ENCODE data around the gene ARMC7.

The ARMC7 gene

DNA sequence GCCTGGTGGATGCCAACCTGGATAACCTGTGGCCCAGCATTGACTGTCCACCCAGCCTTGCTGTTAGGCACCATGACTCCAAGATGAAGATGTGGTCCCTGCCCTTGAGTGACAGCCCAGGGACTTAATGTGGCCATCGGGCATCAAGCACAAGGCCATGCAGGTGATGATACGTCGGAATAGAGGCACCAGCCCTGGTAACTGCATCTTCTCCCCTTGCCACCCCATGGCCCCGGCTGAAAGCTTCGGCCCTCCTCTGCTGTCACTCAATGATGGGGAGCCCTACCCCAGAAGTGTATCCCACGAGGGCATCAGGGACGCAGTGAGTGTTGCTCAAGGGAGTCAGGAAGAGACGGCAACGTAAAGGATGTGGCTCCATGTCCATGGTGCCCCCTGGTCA is 19.8 kb downstream of the ARMC7 start:
- TF ChIP-seq POLR2AphosphoS5 (IDR thresholded peaks at IDR 0.05; ENCODE audit: low read depth, low read length) (no peak), REST (IDR thresholded peaks at IDR 0.05; ENCODE audit: insufficient read depth in 1 of 2, low read depth in 2 of 2, low read length in 2 of 2) (no peak), TAF1 (IDR thresholded peaks at IDR 0.05; ENCODE audit: borderline replicate concordance, insufficient read depth, low read length) (no peak), FOXP2 (optimal IDR thresholded peaks at IDR 0.05; ENCODE audit: borderline replicate concordance, extremely low read depth, extremely low read length, insufficient read depth) (no peak), SIN3A (IDR thresholded peaks at IDR 0.05; ENCODE audit: borderline replicate concordance, insufficient read depth, low read length) (no peak)

DNA sequence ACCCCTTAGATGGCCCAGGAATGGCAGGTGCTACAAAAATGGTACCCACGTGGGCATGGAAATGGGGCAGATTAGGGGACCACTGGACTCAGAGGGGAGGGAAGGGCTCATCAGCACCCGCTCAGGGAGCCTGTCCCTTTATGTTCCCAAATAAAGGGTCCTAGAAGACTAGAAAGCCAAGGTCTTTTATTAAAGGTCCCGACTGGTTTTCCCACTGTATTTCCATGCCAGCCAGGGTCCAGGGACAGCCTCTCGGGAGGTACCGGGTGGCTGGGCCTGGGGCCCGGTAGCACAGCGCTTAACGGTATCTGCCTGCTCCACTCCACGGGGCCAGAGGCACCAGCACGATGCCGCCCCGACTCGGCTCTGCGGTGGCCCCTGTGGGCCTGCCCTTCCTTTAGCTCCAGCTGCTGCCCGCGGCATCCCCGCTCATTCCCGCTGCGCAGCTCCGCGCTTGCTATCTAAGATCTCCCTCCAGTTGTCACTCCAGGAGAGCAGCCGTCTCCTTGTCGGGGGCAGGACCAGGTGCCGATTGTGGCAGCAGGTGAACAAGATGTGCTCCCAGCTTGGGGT is 20.4 kb downstream of the ARMC7 start:
- TF ChIP-seq FOXP2 (optimal IDR thresholded peaks at IDR 0.05; ENCODE audit: borderline replicate concordance, extremely low read depth, extremely low read length, insufficient read depth) (no peak), POLR2AphosphoS5 (IDR thresholded peaks at IDR 0.05; ENCODE audit: low read depth, low read length) (no peak), TAF1 (IDR thresholded peaks at IDR 0.05; ENCODE audit: borderline replicate concordance, insufficient read depth, low read length) (no peak), REST (IDR thresholded peaks at IDR 0.05; ENCODE audit: insufficient read depth in 1 of 2, low read depth in 2 of 2, low read length in 2 of 2) (no peak), SIN3A (IDR thresholded peaks at IDR 0.05; ENCODE audit: borderline replicate concordance, insufficient read depth, low read length) (no peak)

DNA sequence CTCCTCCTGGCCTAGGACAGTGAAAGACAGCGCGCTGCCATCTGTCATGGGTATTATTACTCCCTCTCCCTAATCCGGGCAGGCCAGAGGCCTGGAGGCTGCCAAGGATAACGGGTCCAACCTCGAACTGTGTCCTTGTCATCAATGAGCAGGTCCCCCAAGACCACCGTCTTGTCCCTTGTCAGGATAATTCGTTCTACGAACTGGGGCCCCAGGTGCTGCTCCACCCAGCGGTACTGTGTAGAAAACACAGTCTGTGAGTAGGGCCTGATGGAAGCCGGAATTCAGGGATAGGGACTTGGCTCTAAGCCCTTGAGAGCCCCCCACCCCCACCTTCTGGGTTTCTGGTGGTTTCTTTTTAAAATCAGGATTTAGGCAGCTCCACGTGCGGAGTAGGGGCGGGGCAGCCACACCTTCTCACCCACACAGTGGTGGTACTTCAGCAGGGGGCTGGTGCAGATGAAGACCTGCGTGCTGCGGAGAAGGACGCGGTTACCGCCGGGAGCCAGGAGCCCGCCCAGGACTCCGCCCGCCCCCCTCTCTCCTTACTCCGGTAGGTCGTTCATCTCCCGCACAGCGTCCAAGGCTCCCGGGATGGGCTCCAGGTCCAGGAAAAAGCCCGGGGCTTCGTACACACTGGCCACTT is 21.0 kb downstream of the ARMC7 start:
- TF ChIP-seq POLR2AphosphoS5 (IDR thresholded peaks at IDR 0.05; ENCODE audit: low read depth, low read length): no peak
- no peak for TF ChIP-seq TAF1 (IDR thresholded peaks at IDR 0.05; ENCODE audit: borderline replicate concordance, insufficient read depth, low read length)
- no peak for TF ChIP-seq REST (IDR thresholded peaks at IDR 0.05; ENCODE audit: insufficient read depth in 1 of 2, low read depth in 2 of 2, low read length in 2 of 2)
- no peak for TF ChIP-seq SIN3A (IDR thresholded peaks at IDR 0.05; ENCODE audit: borderline replicate concordance, insufficient read depth, low read length)
- TF ChIP-seq FOXP2 (optimal IDR thresholded peaks at IDR 0.05; ENCODE audit: borderline replicate concordance, extremely low read depth, extremely low read length, insufficient read depth): no peak

DNA sequence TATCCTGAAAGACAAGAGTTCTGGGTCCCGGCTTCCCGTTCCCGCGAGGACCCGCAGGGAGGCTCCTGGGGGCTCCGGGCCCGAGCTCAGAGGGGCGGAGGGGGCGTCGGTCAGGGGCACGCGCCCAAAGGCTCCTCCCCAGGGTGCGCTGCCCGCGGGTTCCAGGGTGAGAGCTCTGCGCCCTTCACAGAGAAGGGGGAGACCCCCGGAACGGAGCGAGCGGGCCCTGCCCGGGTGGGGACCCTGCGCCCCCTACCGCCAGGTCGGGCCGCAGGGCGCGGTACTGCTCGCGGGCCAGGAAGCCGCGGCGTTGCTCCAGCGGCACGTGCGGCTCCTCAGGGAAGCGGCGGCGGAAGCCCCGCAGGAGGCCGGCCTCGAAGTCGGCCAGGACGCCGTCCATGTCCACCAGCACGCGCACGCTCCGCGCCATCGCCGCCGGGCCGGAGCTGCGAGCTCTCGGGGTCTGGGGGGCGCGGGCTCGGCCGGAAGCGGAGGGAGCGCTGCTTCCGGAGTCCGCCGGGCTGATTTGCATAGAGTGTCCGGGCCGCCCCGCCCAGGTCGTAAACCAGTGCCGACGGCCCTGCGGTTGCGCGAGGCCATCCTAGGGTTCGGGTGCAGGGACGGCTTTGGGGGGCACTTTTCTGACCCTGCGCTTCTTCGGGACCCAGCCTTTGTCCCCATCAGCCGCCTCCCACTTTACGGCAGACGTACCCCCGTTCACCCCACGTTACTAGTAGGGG is 21.7 kb downstream of the ARMC7 start, which contains the start of gene NT5C:
NT5C (minus strand) TSS at position 465 of the 740 bp plus-strand sequence; CDS start at position 430, 35 bp downstream.
- TF ChIP-seq TAF1 (IDR thresholded peaks at IDR 0.05; ENCODE audit: borderline replicate concordance, insufficient read depth, low read length): peak; percentile 88
- peak; percentile 83; the same call in 1 of the 2 replicates for TF ChIP-seq SIN3A (IDR thresholded peaks at IDR 0.05; ENCODE audit: borderline replicate concordance, insufficient read depth, low read length)
- peak; percentile 91 for TF ChIP-seq POLR2AphosphoS5 (IDR thresholded peaks at IDR 0.05; ENCODE audit: low read depth, low read length)
- TF ChIP-seq REST (IDR thresholded peaks at IDR 0.05; ENCODE audit: insufficient read depth in 1 of 2, low read depth in 2 of 2, low read length in 2 of 2): no peak
- TF ChIP-seq FOXP2 (optimal IDR thresholded peaks at IDR 0.05; ENCODE audit: borderline replicate concordance, extremely low read depth, extremely low read length, insufficient read depth): peak; percentile 88
